ENCODE results near the gene ZSCAN5A.
"Not testable (repeated sequence)": the region's sequence is repeated elsewhere in the genome, so short reads cannot be mapped to it uniquely, and the experiment has no call there.

DNA sequence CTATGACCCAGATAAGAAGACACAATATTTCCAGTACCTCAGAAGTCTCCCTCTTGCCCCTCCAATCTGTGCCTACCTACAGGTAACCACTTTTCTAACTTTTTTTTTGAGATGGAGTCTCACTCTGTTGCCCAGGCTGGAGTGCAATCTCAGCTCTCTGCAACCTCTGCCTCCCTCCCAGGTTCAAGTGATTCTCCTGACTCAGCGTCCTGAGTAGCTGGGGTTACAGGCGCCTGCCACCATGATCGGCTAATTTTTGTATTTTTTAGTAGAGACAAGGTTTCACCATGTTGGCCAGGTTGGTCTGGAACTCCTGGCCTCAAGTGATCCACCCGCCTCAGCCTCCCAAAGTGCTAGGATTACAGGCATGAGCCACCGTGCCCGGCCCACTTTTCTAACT, 52.7 kb downstream of the ZSCAN5A start:
- not testable (repeated sequence) for TF ChIP-seq EZH2 (IDR thresholded peaks at IDR 0.05; ENCODE audit: insufficient read depth, poor library complexity, severe bottlenecking); EZH2phosphoT487 (IDR thresholded peaks at IDR 0.05; ENCODE audit: insufficient read depth, low read depth)

Measured in GM23248 (cell line).